ENCODE results near the gene PRDM10. TPM values are rescaled to one million over a fixed set of nuclear protein-coding genes. Genes with fewer than 3 reads are reported as not detected.

The PRDM10 gene
- polyA plus RNA-seq, 1 donor from 2014 or later: 13.7 TPM

GRCh38 chr11:129881570-129882170, 121.0 kb downstream of the PRDM10 start:
- Histone ChIP-seq H3K9me3 (ENCODE audit: low read length) (no peaks in the 10 kb centered on the region), H3K9me2 (ENCODE audit: insufficient read depth, low read length) (no peaks in the 10 kb centered on the region), H2AFZ (ENCODE audit: low read depth, low read length) (no peak overlapping the region), H3K79me2 (replicated peaks; ENCODE audit: insufficient read depth, low read length) (no peaks in the 10 kb centered on the region), H3K27me3 (ENCODE audit: insufficient read depth, low read depth, low read length) (no peaks in the 10 kb centered on the region), H4K20me1 (ENCODE audit: insufficient read depth) (no peaks in the 10 kb centered on the region), H3F3A (ENCODE audit: insufficient read depth, low read length, poor library complexity, severe bottlenecking) (no peaks in the 10 kb centered on the region), H3K9ac (ENCODE audit: low read length) (no peak overlapping the region), H3K4me2 (ENCODE audit: low read length) (no peak overlapping the region), H3K27ac (ENCODE audit: low read length) (no peak overlapping the region), H3K36me3 (ENCODE audit: insufficient read depth, low read length) (peaks cover 25% of the 10 kb centered on the region), H3K4me3 (ENCODE audit: low read length) (no peak overlapping the region)
- TF ChIP-seq CTCF (IDR thresholded peaks at IDR 0.05; ENCODE audit: poor library complexity, severe bottlenecking) (peak; percentile 28), TAF1 (IDR thresholded peaks at IDR 0.05; ENCODE audit: low read depth) (no peak), MXI1 (conservative IDR thresholded peaks at IDR 0.05; ENCODE audit: poor library complexity, severe bottlenecking) (no peak), SMC3 (conservative IDR thresholded peaks at IDR 0.05; ENCODE audit: poor library complexity) (no peak), EP300 (conservative IDR thresholded peaks at IDR 0.05; ENCODE audit: poor library complexity, severe bottlenecking) (no peak)

GRCh38 chr11:129880311-129880710, 122.3 kb downstream of the PRDM10 start:
- Histone ChIP-seq H3K9me3 (ENCODE audit: low read length) (no peaks in the 10 kb centered on the region), H3K27ac (ENCODE audit: low read length) (no peak overlapping the region), H3K4me2 (ENCODE audit: low read length) (no peak overlapping the region), H3K4me3 (ENCODE audit: low read length) (no peak overlapping the region), H3K9ac (ENCODE audit: low read length) (no peak overlapping the region), H3K9me2 (ENCODE audit: insufficient read depth, low read length) (no peaks in the 10 kb centered on the region), H3F3A (ENCODE audit: insufficient read depth, low read length, poor library complexity, severe bottlenecking) (no peaks in the 10 kb centered on the region), H3K79me2 (replicated peaks; ENCODE audit: insufficient read depth, low read length) (no peaks in the 10 kb centered on the region), H4K20me1 (ENCODE audit: insufficient read depth) (no peaks in the 10 kb centered on the region), H3K27me3 (ENCODE audit: insufficient read depth, low read depth, low read length) (no peaks in the 10 kb centered on the region), H2AFZ (ENCODE audit: low read depth, low read length) (no peak overlapping the region), H3K36me3 (ENCODE audit: insufficient read depth, low read length) (peaks cover 18% of the 10 kb centered on the region)
- TF ChIP-seq RAD21 (conservative IDR thresholded peaks at IDR 0.05): no peak
- no peak for TF ChIP-seq EZH2 (IDR thresholded peaks at IDR 0.05; ENCODE audit: borderline replicate concordance, insufficient read depth, low read length, poor library complexity, severe bottlenecking)
- TF ChIP-seq MXI1 (conservative IDR thresholded peaks at IDR 0.05; ENCODE audit: poor library complexity, severe bottlenecking): no peak
- no peak for TF ChIP-seq EP300 (conservative IDR thresholded peaks at IDR 0.05; ENCODE audit: poor library complexity, severe bottlenecking)
- no peak for TF ChIP-seq REST (IDR thresholded peaks at IDR 0.05; ENCODE audit: borderline replicate concordance)
